Fibroblast of lung (primary cell): ENCODE results near the gene CCDC27. TPM values are rescaled to one million over a fixed set of nuclear protein-coding genes. Genes with fewer than 3 reads are reported as not detected.

ENCODE experiments used
- DNase-seq, 2 donors: peaks; one replicate each; pipeline versions ENCODE4 v3.0.0 to v3.0.0-alpha.2; 2010; ENCODE audit warnings: low read depth in 2 of 2
- H2AFZ ChIP-seq: 2 replicates; pipeline ENCODE4 v1.5.1; 2012; ENCODE audit warnings: low read length, control low read depth, inconsistent platforms
- H3K27ac ChIP-seq: 2 replicates; pipeline ENCODE4 v1.5.1; 2011; ENCODE audit warnings: low read length, control low read depth; ENCODE audit not compliant: insufficient read depth
- H3K27me3 ChIP-seq: 2 replicates; pipeline ENCODE4 v1.5.1; 2011; ENCODE audit warnings: mild to moderate bottlenecking, low read length; ENCODE audit not compliant: control insufficient read depth, insufficient read depth
- H3K36me3 ChIP-seq: 2 replicates; pipeline ENCODE4 v1.5.1; 2011; ENCODE audit warnings: low read length; ENCODE audit not compliant: control insufficient read depth, insufficient read depth
- H3K4me1 ChIP-seq: 2 replicates; pipeline ENCODE4 v1.5.1; 2011; ENCODE audit warnings: low read length; ENCODE audit not compliant: control insufficient read depth, insufficient read depth; ENCODE audit errors: extremely low read depth
- H3K4me2 ChIP-seq: 2 replicates; pipeline ENCODE4 v1.5.1; 2011; ENCODE audit warnings: low read length, control low read depth; ENCODE audit not compliant: insufficient read depth; ENCODE audit errors: extremely low read depth
- H3K4me3 ChIP-seq, 4 experiments: fragments of 200-600 bp in 1 of 4; sonication (generic) in 1 of 4; replicated peaks in 1 of 4; 2 replicates each; pipeline ENCODE4 v1.5.1; 2011 to 2016; ENCODE audit warnings: low read length in 4 of 4, low read depth in 3 of 4, mild to moderate bottlenecking in 3 of 4, control low read depth in 2 of 4, inconsistent platforms in 1 of 4, mixed read lengths in 1 of 4; ENCODE audit not compliant: insufficient read depth in 1 of 4; ENCODE audit errors: control extremely low read depth in 1 of 4
- H3K79me2 ChIP-seq: 2 replicates; pipeline ENCODE4 v1.5.1; 2012; ENCODE audit warnings: mild to moderate bottlenecking, low read length, inconsistent platforms; ENCODE audit not compliant: control insufficient read depth, insufficient read depth
- H3K9ac ChIP-seq: 2 replicates; pipeline ENCODE4 v1.5.1; 2011; ENCODE audit warnings: mild to moderate bottlenecking, low read length, control low read depth; ENCODE audit not compliant: insufficient read depth
- H3K9me3 ChIP-seq: 2 replicates; pipeline ENCODE4 v1.5.1; 2012; ENCODE audit warnings: low read depth, low read length; ENCODE audit not compliant: control insufficient read depth, insufficient read depth
- H4K20me1 ChIP-seq: 2 replicates; pipeline ENCODE4 v1.5.1; 2011; ENCODE audit warnings: low read length; ENCODE audit not compliant: control insufficient read depth, insufficient read depth; ENCODE audit errors: extremely low read depth
- EZH2 ChIP-seq: IDR thresholded peaks from 2 replicates; pipeline ENCODE4 v1.5.1; 2012; ENCODE audit warnings: low read length, control low read depth, mild to moderate bottlenecking; ENCODE audit errors: missing control alignments
- polyA plus RNA-seq, 2 donors: library from polyadenylated mRNA; depleted of rRNA in 1 of 2; stranded (reverse) in 1 of 2; unstranded in 1 of 2; fragments of >200 nt; gene quantifications; 2 replicates each; pipeline ENCODE4 v1.2.1, GENCODE V29; 2011 to 2012; ENCODE audit warnings: missing spikeins in 1 of 2
- total RNA-seq: library from RNA; depleted of rRNA; stranded (reverse); fragments of >200 nt; gene quantifications from 2 replicates; pipeline ENCODE4 v1.2.1, GENCODE V29; 2014
- TF ChIP-seq, protein P1 (sequence below), 2 donors: IDR thresholded peaks in 1 of 2; conservative IDR thresholded peaks in 1 of 2; 1 replicate in 1 of 2; 2 replicates in 1 of 2; pipeline ENCODE4 v1.5.1; 2011 to 2012; ENCODE audit warnings: low read length in 2 of 2, control low read depth in 1 of 2, inconsistent platforms in 1 of 2, low read depth in 1 of 2, mild to moderate bottlenecking in 1 of 2

The CCDC27 gene
- total and polyA plus RNA-seq, 2 donors (not counting 1 experiment from before 2014, with no cell fraction given): not detected

DNA sequence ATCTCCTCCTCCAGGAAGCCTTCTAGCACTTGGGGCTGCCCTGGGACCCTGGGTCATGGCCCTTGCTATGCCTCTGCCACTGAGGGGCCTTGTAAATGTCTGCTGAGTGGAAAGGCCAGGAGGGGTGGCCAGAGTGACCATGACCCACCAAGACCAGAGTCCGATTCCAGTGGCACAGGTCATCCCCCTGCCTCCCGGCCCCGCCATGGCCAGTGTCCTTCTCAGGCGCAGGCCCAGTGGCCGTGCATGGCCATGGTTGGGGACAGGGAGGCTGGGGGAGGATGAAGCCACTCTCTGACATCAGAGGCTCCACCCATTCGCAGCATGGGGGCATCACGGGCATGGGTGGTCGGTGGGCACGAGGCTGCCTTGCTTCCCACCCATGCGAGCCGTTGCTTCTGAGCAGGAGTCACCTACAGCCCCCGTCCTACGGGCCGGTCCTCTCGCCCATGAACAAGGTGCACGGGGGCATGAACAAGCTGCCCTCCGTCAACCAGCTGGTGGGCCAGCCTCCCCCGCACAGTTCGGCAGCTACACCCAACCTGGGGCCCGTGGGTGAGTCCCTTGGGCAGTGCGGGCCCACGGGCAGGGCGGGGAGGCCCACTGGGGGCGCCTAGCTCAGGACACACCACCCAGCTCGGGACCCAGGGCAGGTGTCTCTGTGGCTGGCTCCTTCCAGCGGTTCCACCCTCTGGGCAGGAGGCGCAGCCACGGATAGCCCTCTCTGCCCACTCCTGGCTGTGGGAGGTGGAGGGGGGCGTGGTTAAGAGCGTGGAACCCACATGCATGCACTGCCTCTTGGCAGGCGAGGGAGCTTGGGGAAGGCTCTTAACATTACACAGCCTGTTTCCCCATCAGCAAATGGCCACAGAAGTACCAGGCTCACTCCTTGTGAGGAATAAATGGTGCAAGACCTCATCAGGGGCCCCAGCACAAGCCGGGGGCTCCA, 22.4 kb upstream of the CCDC27 start:
- no peaks in the 10 kb centered on the region for H3K9me3 ChIP-seq
- H3K4me1 ChIP-seq: no peaks in the 10 kb centered on the region
- H3K4me2 ChIP-seq: no peak overlapping the region
- DNase-seq: no peak
- no peak overlapping the region for H3K4me3 ChIP-seq
- TF ChIP-seq, protein P1, sequence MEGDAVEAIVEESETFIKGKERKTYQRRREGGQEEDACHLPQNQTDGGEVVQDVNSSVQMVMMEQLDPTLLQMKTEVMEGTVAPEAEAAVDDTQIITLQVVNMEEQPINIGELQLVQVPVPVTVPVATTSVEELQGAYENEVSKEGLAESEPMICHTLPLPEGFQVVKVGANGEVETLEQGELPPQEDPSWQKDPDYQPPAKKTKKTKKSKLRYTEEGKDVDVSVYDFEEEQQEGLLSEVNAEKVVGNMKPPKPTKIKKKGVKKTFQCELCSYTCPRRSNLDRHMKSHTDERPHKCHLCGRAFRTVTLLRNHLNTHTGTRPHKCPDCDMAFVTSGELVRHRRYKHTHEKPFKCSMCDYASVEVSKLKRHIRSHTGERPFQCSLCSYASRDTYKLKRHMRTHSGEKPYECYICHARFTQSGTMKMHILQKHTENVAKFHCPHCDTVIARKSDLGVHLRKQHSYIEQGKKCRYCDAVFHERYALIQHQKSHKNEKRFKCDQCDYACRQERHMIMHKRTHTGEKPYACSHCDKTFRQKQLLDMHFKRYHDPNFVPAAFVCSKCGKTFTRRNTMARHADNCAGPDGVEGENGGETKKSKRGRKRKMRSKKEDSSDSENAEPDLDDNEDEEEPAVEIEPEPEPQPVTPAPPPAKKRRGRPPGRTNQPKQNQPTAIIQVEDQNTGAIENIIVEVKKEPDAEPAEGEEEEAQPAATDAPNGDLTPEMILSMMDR (conservative IDR thresholded peaks at IDR 0.05 in 1 of 2, IDR thresholded peaks at IDR 0.05 in 1 of 2; ENCODE audit: low read depth in 1 of 2, low read length in 2 of 2): no peak
- TF ChIP-seq EZH2: no peak
- no peaks in the 10 kb centered on the region for H3K36me3 ChIP-seq
- H3K27ac ChIP-seq: no peak overlapping the region
- H2AFZ ChIP-seq: no peak overlapping the region
- H4K20me1 ChIP-seq: no peaks in the 10 kb centered on the region
- H3K27me3 ChIP-seq: no peaks in the 10 kb centered on the region
- H3K79me2 ChIP-seq: no peaks in the 10 kb centered on the region
- H3K9ac ChIP-seq: no peak overlapping the region

DNA sequence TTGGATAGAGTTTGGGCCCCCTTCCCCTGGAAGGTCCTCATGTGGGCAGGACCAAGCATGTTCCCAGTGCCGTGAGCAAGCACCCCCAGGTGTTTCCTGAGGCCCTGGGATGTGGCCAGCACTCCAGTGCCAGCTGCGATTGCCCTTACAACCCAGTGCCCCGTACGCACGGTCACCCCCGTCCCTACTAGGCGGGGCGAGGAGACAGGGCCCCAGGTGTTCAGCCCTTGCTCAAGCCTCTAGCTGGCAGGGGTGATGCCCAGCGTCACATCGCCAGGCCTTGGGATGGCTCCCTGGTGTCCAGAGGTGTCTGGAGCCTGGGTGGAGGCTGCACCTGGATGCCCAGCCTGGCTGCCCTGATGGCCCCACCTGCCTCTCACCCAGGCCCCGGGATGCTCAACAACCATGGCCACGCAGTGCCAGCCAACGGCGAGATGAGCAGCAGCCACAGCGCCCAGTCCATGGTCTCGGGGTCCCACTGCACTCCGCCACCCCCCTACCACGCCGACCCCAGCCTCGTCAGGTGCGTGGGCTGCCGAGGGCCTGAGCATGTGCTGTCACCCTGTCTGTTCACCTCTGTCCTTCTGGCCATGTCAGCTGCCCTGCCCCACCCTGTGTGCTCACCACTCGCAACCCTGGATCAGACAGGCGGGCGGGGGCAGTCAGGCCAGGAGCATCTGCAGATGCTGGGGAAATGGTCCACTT, 21.6 kb upstream of the CCDC27 start:
- H3K4me3 ChIP-seq: no peak overlapping the region
- no peaks in the 10 kb centered on the region for H3K4me1 ChIP-seq
- no peak overlapping the region for H3K9ac ChIP-seq
- no peaks in the 10 kb centered on the region for H3K79me2 ChIP-seq
- no peaks in the 10 kb centered on the region for H3K9me3 ChIP-seq
- H2AFZ ChIP-seq: no peak overlapping the region
- H3K4me2 ChIP-seq: no peak overlapping the region
- H3K36me3 ChIP-seq: no peaks in the 10 kb centered on the region
- H3K27ac ChIP-seq: no peak overlapping the region
- no peak for DNase-seq
- no peaks in the 10 kb centered on the region for H3K27me3 ChIP-seq
- no peaks in the 10 kb centered on the region for H4K20me1 ChIP-seq
- TF ChIP-seq, protein P1 (conservative IDR thresholded peaks at IDR 0.05 in 1 of 2, IDR thresholded peaks at IDR 0.05 in 1 of 2; ENCODE audit: low read depth in 1 of 2, low read length in 2 of 2): no peak
- TF ChIP-seq EZH2: no peak

DNA sequence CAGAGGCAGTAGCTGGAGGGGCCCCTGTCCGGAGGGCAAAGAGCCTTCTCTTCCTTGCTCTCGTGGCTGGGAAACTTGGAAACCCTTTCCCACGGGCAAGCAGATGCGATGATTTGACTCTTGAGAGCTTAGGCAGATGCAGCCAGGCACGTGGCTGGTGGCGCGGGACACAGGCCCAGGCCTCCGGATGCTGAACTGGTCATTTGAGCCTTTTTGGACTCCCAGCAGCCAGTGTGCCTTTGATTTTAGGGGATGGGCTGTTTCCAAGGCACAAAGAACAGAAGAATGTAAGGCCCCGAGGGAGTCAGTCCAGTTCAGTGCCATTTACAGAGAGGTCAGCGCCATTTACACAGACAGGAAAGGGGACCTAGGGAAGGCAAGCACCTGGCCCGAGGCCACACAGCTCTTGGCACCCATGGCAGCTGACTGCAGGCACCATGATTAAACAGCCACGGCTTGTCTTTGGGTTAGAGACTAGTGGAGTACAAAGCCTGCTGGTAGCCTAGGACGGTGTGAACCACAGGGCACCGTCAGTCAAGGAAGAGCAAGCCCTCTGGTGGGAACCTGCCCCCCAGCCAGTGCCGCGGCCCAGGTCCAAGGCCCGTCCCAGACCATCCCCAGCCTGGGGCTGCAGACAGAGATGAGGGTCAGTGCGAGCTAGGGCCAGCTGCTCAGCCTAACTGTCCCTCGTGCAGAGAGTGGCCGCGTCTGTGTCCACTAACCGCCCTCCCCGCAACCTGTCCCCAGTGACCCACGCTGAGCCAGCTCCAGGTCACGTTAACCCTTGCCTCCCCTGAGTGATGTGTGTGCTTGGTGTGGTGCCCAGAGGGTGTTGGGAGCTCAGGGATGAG, 20.4 kb upstream of the CCDC27 start:
- H3K9ac ChIP-seq: no peak overlapping the region
- peaks cover 2% of the 10 kb centered on the region for H3K36me3 ChIP-seq
- H3K4me3 ChIP-seq: no peak overlapping the region

More for the DNA sequence above, 20.4 kb upstream of the CCDC27 start:
- Histone ChIP-seq H2AFZ (no peak overlapping the region), H3K4me1 (no peaks in the 10 kb centered on the region), H4K20me1 (no peaks in the 10 kb centered on the region), H3K4me2 (no peak overlapping the region), H3K79me2 (no peaks in the 10 kb centered on the region), H3K27me3 (no peaks in the 10 kb centered on the region), H3K27ac (no peak overlapping the region), H3K9me3 (no peaks in the 10 kb centered on the region)
- no peak for DNase-seq
- TF ChIP-seq EZH2: no peak
- TF ChIP-seq, protein P1 (conservative IDR thresholded peaks at IDR 0.05 in 1 of 2, IDR thresholded peaks at IDR 0.05 in 1 of 2; ENCODE audit: low read depth in 1 of 2, low read length in 2 of 2): no peak
